Parathyroid adenoma (tissue), 2 donors: Measurements from ENCODE around the gene ALPP.
"Not testable (repeated sequence)": the region's sequence is repeated elsewhere in the genome, so short reads cannot be mapped to it uniquely, and the experiment has no call there.

Experiments
- H2AFZ ChIP-seq: fragments of 300-600 bp; sonication (generic); one replicate; pipeline ENCODE4 v1.7.0; 2017; ENCODE audit warnings: antibody characterized with exemption, mild to moderate bottlenecking
- H3K27ac ChIP-seq: fragments of 300-600 bp; sonication (generic); one replicate; pipeline ENCODE4 v1.7.0; 2017
- H3K27me3 ChIP-seq: fragments of 300-600 bp; sonication (generic); one replicate; pipeline ENCODE4 v1.7.0; 2017; ENCODE audit warnings: low read length; ENCODE audit not compliant: control insufficient read depth, insufficient read depth
- H3K36me3 ChIP-seq: fragments of 300-600 bp; sonication (generic); one replicate; pipeline ENCODE4 v1.7.0; 2017; ENCODE audit warnings: low read length; ENCODE audit not compliant: control insufficient read depth, insufficient read depth
- H3K4me1 ChIP-seq: fragments of 300-600 bp; sonication (generic); one replicate; pipeline ENCODE4 v1.7.0; 2017; ENCODE audit warnings: control low read depth
- H3K4me2 ChIP-seq: fragments of 300-600 bp; sonication (generic); one replicate; pipeline ENCODE4 v1.7.0; 2017; ENCODE audit warnings: low read length
- H3K4me3 ChIP-seq: fragments of 300-600 bp; sonication (generic); one replicate; pipeline ENCODE4 v1.7.0; 2017; ENCODE audit warnings: low read depth, low read length
- H3K79me2 ChIP-seq: fragments of 300-600 bp; sonication (generic); one replicate; pipeline ENCODE4 v1.7.0; 2017; ENCODE audit warnings: control low read depth
- H3K9ac ChIP-seq: fragments of 300-600 bp; sonication (generic); one replicate; pipeline ENCODE4 v1.7.0; 2017; ENCODE audit warnings: mild to moderate bottlenecking
- H3K9me3 ChIP-seq: fragments of 300-600 bp; sonication (generic); one replicate; pipeline ENCODE4 v1.7.0; 2017; ENCODE audit warnings: low read length; ENCODE audit not compliant: control insufficient read depth
- CTCF ChIP-seq: fragments of 300-600 bp; sonication (generic); IDR thresholded peaks from one replicate; pipeline ENCODE4 v1.7.0; 2017; ENCODE audit warnings: antibody characterized with exemption, mild to moderate bottlenecking
- donor health status: primary hyperparathyroidism.

ALPP gene

GRCh38 chr2:232378735-232379151 is at the start of gene ALPP:
Gene ALPP, plus strand, starts transcription at chr2:232378751. Its CDS starts 52 bp downstream, at chr2:232378803.
- not testable (repeated sequence) for H2AFZ ChIP-seq, H3K4me2 ChIP-seq, H3K9me3 ChIP-seq, H3K27me3 ChIP-seq, H3K4me3 ChIP-seq, H3K36me3 ChIP-seq, H3K27ac ChIP-seq, H3K79me2 ChIP-seq, H3K4me1 ChIP-seq, H3K9ac ChIP-seq

DNA sequence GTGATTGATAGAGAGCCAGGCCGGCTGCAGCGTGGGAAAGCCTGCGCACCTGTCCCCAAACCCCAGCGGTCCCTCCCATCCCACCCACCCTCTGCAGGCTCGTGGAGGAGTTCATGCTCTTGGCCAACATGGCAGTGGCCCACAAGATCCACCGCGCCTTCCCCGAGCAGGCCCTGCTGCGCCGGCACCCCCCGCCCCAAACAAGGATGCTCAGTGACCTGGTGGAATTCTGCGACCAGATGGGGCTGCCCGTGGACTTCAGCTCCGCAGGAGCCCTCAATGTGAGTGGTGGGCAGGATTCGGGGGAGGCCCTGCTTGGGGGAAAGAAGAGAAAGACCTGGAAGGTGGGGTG is 48.9 kb upstream of the ALPP start:
- Histone ChIP-seq H3K36me3 (no peaks in the 10 kb centered on the region), H2AFZ (no peak overlapping the region), H3K4me3 (no peak overlapping the region), H3K9me3 (no peaks in the 10 kb centered on the region), H3K9ac (no peak overlapping the region), H3K79me2 (no peaks in the 10 kb centered on the region), H3K4me1 (peaks cover 3% of the 10 kb centered on the region), H3K27ac (no peak overlapping the region), H3K27me3 (no peaks in the 10 kb centered on the region), H3K4me2 (no peak overlapping the region)
- TF ChIP-seq CTCF: no peak

DNA sequence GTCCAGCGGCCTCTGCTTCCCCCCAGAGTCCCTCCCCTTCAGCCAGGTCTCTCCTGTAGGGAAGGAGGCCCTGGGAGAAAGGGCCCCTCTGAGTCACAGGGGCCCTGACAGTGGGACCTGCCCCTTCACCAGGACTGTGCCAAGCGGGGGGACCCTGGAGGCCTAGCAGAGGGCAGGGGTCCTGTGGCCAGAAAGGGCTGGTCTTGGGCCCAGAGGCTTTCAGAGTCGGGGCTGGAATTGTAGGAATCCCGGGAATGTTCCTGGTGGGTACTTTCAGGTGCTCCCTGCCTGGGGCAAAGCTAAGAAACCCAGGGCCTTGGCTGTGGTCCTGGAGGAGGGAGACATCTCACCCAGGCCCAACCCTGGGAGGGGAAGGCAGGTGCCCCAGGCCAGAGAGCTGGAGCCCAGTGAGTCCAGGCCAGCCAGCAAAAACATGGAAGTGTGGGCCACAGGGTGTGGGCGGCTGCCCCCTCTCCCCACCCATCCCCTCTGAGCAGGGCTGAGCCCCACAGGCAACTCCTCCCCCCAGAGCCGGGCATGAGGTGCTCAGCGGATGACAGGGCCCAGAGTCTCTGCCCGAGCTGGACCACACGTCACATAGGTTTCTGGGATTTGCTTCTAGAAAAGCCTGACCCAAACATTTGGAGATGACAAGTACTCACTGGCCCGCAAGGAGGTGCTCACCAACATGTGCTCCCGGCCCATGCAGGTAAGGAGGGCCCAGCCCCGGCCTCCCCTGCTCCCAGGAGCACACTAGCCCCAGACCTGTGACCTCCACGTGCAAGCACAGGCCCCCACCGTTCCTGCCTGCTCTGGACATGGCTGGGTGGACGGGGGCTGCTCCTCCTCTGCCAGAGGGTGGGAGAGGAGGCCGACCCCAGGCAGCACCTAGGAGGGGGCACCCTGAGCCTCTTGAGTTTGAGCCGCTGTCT is 48.2 kb upstream of the ALPP start:
- Histone ChIP-seq H3K79me2 (no peaks in the 10 kb centered on the region), H3K9me3 (no peaks in the 10 kb centered on the region), H3K27me3 (no peaks in the 10 kb centered on the region), H2AFZ (no peak overlapping the region), H3K4me3 (no peak overlapping the region), H3K4me2 (no peak overlapping the region), H3K4me1 (no peaks in the 10 kb centered on the region), H3K9ac (no peak overlapping the region), H3K27ac (no peak overlapping the region), H3K36me3 (no peaks in the 10 kb centered on the region)
- TF ChIP-seq CTCF: no peak

DNA sequence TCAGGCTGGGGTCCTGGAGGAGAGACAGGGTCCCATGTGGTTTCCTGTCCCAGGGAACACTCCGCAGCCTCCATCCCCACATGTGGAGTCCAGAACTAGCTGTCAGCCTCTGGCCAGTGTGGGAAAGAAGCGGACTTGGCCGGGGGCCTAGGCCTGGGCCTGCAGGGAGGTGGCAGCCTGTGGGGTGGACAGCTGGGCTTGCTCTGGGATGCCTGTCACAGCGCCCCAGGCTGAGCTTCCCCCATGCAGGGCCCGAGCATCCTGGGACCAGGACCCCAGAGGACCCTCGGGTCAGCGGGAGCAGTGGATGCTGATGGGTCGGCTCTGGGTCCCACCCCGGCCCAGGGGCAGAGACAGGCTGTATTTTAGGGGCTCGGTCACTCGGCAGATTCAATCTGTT is 47.5 kb upstream of the ALPP start:
- not testable (repeated sequence) for H3K27ac ChIP-seq, H3K4me2 ChIP-seq, H3K79me2 ChIP-seq, H3K4me3 ChIP-seq, H3K9ac ChIP-seq, H3K9me3 ChIP-seq, H3K36me3 ChIP-seq, H3K4me1 ChIP-seq, H3K27me3 ChIP-seq, H2AFZ ChIP-seq

GRCh38 chr2:232331641-232332040 is 46.9 kb upstream of the ALPP start:
- not testable (repeated sequence) for H3K27ac ChIP-seq, H3K9ac ChIP-seq, H3K79me2 ChIP-seq, H3K9me3 ChIP-seq, H3K27me3 ChIP-seq, H3K4me1 ChIP-seq, H3K4me2 ChIP-seq, H3K4me3 ChIP-seq, H3K36me3 ChIP-seq, H2AFZ ChIP-seq

DNA sequence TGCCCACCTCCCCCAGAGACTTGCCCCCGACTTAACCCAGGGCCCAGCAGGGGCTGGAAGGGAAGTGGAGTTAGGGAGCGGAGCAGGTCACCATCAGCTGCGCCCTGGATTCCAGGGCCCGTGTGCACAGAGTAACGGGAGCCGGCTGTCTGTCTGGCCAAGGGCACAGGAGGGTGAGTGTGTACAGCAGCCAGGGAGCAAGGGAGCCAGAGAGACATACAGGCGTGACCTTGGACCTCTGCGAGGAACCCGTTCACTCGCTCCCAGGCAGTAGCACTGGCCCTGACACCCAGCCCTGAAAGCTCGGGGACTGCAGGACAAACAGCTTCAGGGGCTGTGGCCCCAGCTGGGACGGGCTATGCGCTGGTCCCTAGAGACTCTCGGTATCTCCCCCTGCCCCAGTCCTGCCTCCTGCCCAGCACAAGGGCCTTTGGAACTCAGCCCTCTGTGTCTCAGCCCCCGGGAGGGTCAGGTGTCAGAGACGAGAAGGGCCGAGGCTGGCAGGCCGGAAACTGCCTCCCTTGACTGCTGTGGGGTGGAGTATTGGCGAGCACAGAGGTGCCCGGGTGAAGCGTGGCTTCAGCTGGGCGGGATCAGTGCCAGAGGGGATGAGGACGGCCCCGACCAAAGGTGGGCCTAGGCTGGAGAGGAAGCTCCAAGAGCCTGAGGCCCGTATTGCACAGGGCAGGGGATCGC is 46.2 kb upstream of the ALPP start:
- H3K9me3 ChIP-seq, H2AFZ ChIP-seq, H3K36me3 ChIP-seq, H3K27ac ChIP-seq, H3K4me3 ChIP-seq, H3K9ac ChIP-seq, H3K27me3 ChIP-seq, H3K4me1 ChIP-seq, H3K4me2 ChIP-seq, H3K79me2 ChIP-seq: not testable (repeated sequence)
